ENCODE results near the gene CCDC92. TPM values are rescaled to one million over a fixed set of nuclear protein-coding genes. Genes with fewer than 3 reads are reported as not detected.

The CCDC92 gene
- total RNA-seq, 3 donors from 2014 or later = 7.2 to 8.9 (median 8.6) TPM

DNA sequence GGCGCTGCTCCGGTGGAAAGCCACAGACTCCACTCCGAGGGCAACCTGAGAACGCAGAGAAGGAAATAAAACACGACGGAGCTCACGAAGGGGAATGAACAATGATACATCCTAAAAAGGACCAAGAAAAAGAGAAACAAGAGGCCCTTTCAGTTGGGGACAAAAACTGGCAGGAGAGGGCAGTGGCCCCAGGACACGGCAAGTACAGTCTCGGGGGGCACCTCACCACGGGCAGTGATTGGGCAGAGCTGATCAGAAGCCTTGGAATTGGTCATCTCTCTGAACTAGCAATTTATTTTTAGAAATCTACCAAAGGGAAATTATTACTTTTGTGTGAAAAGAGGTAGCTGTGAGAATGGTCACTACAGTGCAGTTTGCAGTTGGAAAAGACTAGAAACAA is 27.9 kb downstream of the CCDC92 start:
- H3K4me3 Mint-ChIP-seq = no peak overlapping the region
- no peaks in the 10 kb centered on the region for H3K27me3 Mint-ChIP-seq (ENCODE audit: low read depth)
- no peak for DNase-seq
- H3K9me3 Mint-ChIP-seq = no peaks in the 10 kb centered on the region
- peaks cover 28% of the 10 kb centered on the region for H3K36me3 Mint-ChIP-seq (ENCODE audit: insufficient read depth)
- ATAC-seq = no peak
- no peaks in the 10 kb centered on the region for H3K4me1 Mint-ChIP-seq (ENCODE audit: low read depth)

DNA sequence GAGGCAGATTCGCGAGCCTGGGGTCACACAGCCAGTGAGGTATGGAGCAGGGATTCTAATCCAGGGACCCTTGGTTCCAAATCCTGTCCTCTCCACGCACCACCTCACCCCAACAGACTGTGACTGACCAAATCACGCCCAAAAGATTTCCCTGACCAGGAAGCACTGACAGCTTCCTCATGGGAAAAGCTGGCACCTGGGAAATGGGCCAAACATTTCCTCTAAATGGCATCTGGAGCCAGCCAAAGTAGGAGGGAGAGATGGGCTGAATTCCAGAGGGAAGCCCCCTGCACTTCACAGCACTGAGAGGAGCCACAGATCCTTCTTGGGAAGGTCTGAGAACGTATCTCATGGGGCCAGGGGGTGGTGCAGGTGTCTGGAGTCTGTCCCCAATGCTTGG is 28.8 kb downstream of the CCDC92 start:
- Mint-ChIP-seq H3K27me3 (ENCODE audit: low read depth) (no peaks in the 10 kb centered on the region), H3K4me3 (no peak overlapping the region), H3K36me3 (ENCODE audit: insufficient read depth) (peaks cover 27% of the 10 kb centered on the region), H3K9me3 (no peaks in the 10 kb centered on the region), H3K4me1 (ENCODE audit: low read depth) (peaks cover 5% of the 10 kb centered on the region)
- DNase-seq (no peak), ATAC-seq (no peak)

DNA sequence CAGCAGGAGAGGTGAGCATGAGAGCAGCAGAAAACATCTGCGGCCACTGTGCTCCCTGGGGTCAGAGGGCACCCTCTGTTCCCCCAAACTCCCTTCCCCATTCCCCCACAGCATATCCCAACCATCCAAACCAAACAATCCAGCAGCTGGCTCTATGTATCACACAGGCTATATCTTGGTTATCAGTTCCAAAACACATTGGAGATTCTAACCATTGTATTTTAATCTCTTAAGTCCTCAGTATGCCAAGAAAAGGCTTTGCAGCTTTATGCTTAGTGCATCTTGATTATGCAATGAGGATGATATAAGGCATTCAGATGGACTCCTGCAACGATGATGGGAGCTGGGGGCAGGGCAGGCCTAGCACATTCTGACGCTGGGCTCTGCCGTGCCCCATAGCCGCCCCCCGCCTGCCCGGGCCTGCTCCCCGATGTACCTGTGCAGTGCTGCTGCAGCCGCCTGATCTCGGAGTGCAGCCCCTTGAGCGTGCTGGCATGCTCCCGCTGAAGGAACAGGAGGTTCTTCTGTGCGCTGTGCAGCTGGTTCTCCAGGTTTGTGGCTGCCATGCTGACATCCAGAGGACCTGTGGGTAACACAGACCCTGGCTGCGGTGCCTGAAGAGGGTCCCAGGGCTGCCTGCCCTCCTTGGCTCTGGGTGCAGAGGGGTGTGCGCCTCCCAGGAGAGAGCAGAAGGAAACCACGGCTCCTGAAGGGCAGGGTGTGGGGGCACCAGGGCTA is 29.6 kb downstream of the CCDC92 start:
- no peak for DNase-seq
- H3K27me3 Mint-ChIP-seq (ENCODE audit: low read depth) = no peaks in the 10 kb centered on the region
- peaks cover 13% of the 10 kb centered on the region for H3K4me1 Mint-ChIP-seq (ENCODE audit: low read depth)
- H3K9me3 Mint-ChIP-seq = no peaks in the 10 kb centered on the region
- peaks cover 25% of the 10 kb centered on the region for H3K36me3 Mint-ChIP-seq (ENCODE audit: insufficient read depth)
- no peak overlapping the region for H3K4me3 Mint-ChIP-seq
- no peak for ATAC-seq

DNA sequence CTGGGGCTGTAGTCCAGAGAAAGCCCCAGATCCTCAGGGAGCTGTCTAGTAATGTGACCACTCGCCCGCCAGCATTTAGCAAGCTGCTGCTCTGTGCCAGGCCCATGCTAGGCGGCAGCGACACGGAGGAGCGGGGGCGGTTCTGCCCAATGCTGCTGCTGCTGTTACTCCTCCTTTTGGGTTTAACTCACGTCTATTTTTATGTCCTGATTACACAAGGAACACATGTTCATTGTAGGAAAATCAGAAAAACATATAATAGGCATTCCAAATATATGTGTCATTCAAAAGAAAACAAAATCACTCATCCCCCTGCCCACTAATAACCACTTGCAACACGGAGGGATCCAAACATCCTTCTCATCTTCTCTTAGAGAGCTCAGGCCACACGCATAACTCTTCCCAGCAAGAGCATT is 30.4 kb downstream of the CCDC92 start:
- no peak overlapping the region for H3K4me3 Mint-ChIP-seq
- H3K4me1 Mint-ChIP-seq (ENCODE audit: low read depth) = peaks cover 21% of the 10 kb centered on the region
- no peak for DNase-seq
- ATAC-seq = no peak
- peaks cover 25% of the 10 kb centered on the region for H3K36me3 Mint-ChIP-seq (ENCODE audit: insufficient read depth)
- no peaks in the 10 kb centered on the region for H3K27me3 Mint-ChIP-seq (ENCODE audit: low read depth)
- H3K9me3 Mint-ChIP-seq = no peaks in the 10 kb centered on the region

DNA sequence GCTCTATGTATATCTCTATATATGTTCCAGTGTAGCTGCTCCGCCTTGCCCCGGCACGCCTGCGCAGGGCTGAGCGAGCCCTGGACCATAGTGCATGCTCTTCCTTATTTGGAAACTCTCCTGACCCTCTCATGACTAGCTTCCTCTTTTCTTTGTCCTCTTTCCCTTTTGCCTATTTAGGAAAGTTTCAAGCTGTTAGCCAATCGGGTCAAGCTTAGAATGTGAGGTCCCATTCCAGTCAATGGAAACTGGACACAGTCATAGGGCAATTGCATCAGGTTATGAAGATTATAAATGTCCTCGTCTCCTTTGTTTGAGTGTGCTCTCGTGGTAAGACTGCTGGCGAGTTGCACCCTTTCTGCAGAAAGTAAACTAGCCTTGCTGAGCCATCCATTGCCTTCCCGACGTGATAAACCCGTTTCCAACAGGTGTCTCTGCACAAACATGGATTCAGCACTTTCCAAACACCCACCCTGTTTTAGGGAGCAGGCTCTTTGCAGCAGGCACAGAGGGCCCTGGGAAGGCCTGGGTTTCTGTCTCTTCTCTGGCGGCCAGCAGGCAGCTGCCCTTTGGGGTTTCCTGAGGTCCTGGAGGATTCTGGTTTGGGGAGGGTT is 30.9 kb downstream of the CCDC92 start:
- H3K9me3 Mint-ChIP-seq = no peaks in the 10 kb centered on the region
- ATAC-seq (no peak), DNase-seq (no peak)
- H3K36me3 Mint-ChIP-seq (ENCODE audit: insufficient read depth) = peaks cover 26% of the 10 kb centered on the region
- H3K4me1 Mint-ChIP-seq (ENCODE audit: low read depth) = peaks cover 22% of the 10 kb centered on the region
- no peak overlapping the region for H3K4me3 Mint-ChIP-seq
- H3K27me3 Mint-ChIP-seq (ENCODE audit: low read depth) = no peaks in the 10 kb centered on the region

DNA sequence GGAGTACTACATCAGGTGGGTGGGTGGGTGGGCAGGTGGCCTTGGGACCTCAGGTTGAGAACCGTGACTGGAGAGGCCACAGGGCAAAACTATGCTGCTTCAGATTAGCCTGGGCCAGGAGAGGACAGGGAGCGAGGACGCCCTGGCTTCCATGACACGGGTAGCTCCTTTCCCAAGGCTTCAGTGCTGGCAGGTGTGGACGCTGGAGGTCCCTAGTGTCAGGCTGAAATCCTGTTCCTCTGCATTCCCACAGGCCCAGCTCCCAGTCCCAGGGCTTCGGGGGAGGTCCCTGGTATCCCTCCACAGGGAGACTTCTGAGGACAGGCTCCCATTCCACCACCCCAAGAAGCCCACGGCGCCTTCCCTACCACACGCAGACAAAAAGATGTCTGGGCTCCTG is 31.6 kb downstream of the CCDC92 start:
- Mint-ChIP-seq H3K4me3 (no peak overlapping the region), H3K36me3 (ENCODE audit: insufficient read depth) (peaks cover 31% of the 10 kb centered on the region), H3K4me1 (ENCODE audit: low read depth) (peaks cover 27% of the 10 kb centered on the region), H3K9me3 (no peaks in the 10 kb centered on the region), H3K27me3 (ENCODE audit: low read depth) (no peaks in the 10 kb centered on the region)
- no peak for DNase-seq
- no peak for ATAC-seq

DNA sequence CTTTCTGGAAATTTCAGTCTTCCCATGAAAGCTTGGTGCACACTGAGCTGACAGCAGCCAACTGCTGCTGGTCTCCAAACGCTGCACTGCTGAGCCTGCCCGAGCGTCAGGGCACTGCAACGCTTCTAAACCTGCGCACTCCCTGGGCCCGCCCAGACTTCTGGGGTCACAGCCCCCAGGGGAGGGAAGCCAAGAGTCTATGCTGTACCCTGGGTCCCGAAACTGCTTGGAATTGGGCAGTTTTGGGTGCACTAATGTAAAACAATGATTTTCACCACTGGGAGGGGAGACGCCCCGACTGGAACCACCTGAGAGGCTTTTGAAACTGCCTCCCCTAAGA is 32.0 kb downstream of the CCDC92 start:
- ATAC-seq (no peak), DNase-seq (no peak)
- peaks cover 28% of the 10 kb centered on the region for H3K36me3 Mint-ChIP-seq (ENCODE audit: insufficient read depth)

DNA sequence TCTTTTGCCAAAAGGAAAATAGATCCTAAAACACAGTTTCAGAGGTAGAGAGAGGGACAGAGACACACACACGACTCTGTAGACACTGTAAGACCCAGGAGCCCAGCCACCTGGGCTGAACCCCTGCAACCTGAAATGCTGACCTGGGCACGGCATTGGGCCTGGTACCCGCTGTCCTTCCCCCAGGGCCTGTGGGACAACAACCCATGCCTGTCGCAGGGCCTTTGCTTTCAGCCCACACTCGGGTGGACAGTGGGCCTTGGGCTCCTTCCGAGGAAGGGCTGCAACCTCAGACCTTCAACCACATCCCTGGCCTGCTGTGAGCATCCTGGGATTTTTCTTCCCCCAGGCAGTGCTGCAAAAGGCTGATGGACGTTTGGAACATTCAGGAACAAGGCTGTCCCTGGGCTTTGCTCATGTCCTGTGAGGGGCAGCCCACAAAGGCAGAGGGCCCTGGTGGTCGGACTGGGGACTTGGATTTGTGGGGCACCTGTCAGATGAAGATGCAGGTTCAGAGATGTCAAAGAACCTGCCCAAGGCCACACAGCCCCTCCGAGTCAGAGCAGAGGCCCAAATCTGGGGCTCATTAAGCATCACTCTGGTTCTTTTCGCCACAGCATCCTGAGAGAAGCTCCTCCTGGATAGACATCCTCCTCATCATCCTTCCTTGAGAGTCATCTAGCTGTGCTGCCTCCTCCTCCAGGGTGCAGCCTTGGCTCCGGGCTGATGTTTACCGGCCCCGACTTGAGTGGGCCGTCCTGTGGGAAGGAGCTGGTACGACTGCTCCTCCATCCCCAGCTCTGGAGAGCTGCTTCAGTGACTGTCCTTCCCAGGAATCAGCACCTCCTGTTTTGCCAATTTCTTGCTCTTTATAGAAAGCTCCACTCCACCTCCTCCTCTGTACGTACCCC is 32.7 kb downstream of the CCDC92 start:
- ATAC-seq = no peak
- Mint-ChIP-seq H3K27me3 (ENCODE audit: low read depth) (no peaks in the 10 kb centered on the region), H3K4me3 (no peak overlapping the region), H3K4me1 (ENCODE audit: low read depth) (peaks cover 27% of the 10 kb centered on the region), H3K36me3 (ENCODE audit: insufficient read depth) (peaks cover 28% of the 10 kb centered on the region), H3K9me3 (no peaks in the 10 kb centered on the region)
- DNase-seq = no peak

More for the DNA sequence above, 32.0 kb downstream of the CCDC92 start:
- no peaks in the 10 kb centered on the region for H3K9me3 Mint-ChIP-seq
- H3K27me3 Mint-ChIP-seq (ENCODE audit: low read depth) = no peaks in the 10 kb centered on the region
- H3K4me1 Mint-ChIP-seq (ENCODE audit: low read depth) = peaks cover 27% of the 10 kb centered on the region
- H3K4me3 Mint-ChIP-seq = no peak overlapping the region

DNA sequence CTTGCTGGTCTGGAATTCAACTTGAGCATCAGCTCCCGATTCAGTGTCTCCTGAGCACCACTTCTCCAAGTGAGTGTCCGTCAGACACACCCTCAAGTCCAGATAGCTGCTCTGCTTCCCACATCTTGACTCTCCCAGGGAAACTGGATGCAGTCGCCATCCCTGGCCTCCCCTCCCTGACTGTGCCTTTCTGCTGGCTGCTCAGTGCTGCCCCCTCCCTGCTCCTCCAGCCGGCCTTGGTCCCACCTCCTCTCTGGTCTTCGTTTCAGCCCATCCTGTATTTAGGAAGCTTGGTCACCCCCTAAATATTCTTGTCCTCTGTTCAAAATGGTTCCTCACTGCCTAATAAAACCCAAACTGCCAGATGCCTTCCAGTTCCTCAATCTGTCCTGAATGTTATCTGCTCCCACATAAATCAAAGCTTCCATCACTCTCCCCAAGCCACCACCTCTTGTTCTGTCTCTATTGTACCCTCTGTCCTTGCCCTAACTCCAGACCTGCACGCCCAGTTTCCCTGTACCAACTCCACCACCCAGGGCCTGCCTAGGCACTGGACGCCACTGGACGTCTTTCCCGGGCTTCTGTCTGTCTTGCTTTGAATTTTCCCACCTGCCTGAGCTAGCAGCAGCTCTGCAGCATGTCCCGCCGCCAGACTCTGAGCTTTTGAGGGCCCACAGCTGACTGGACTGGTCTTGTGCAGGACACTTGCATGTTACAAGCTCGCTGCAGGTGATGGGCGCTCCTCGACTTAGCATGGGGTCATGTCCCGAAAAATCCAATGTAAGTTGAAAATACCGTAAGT is 33.8 kb downstream of the CCDC92 start:
- peaks cover 23% of the 10 kb centered on the region for H3K36me3 Mint-ChIP-seq (ENCODE audit: insufficient read depth)
- ATAC-seq (peak; percentile 36), DNase-seq (no peak)

DNA sequence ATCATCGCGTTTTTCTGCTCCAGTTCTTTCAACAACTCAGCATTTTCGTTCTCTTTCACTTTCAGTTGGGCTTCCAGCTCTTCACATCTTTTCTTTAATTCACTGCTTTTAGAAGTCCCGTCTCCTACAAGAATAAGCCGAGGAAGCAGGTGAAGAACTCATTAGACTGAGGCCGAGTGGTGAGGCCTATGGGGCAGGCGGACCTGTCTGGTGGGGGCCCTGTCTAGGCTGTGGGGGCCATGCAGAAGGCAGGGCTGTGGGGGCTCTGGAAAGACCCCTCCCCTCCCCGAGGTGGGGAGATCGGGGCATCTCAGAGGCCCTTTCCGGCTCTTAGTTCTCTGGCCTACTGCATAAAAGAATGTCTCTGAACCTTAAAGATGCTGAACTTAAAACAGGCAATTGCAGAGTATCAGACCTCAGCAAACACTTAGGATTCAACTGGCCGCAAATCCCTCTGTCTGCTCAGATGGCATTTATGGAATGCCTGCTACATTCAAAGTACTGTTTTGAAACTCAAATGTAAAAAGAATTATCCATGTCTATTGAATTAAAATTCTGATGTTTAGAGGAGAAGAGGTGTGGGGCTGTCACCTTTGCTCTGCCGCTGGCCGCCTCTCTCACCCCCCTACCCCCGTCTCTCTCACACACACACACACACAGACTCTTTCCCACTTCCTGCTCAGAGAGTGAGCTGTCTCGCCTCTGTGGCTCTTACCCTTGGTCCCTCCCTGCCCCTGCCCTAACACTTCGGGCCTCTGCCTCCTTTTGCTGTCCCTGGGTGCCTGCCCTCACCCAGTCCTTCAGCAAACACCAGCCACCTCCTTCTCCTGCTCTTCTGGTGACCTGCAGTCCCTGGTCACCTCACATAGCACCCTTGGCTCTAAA is 34.7 kb downstream of the CCDC92 start:
- peaks cover 23% of the 10 kb centered on the region for H3K36me3 Mint-ChIP-seq (ENCODE audit: insufficient read depth)
- H3K27me3 Mint-ChIP-seq (ENCODE audit: low read depth) = no peaks in the 10 kb centered on the region
- H3K4me3 Mint-ChIP-seq = peak overlapping the region; percentile 64
- DNase-seq (peak; percentile 29), ATAC-seq (peak; percentile 92 to 95)
- no peaks in the 10 kb centered on the region for H3K9me3 Mint-ChIP-seq
- H3K4me1 Mint-ChIP-seq (ENCODE audit: low read depth) = peaks cover 33% of the 10 kb centered on the region

More for the DNA sequence above, 33.8 kb downstream of the CCDC92 start:
- Mint-ChIP-seq H3K9me3 (no peaks in the 10 kb centered on the region), H3K27me3 (ENCODE audit: low read depth) (no peaks in the 10 kb centered on the region), H3K4me3 (peak overlapping the region; percentile 64), H3K4me1 (ENCODE audit: low read depth) (peaks cover 27% of the 10 kb centered on the region)

DNA sequence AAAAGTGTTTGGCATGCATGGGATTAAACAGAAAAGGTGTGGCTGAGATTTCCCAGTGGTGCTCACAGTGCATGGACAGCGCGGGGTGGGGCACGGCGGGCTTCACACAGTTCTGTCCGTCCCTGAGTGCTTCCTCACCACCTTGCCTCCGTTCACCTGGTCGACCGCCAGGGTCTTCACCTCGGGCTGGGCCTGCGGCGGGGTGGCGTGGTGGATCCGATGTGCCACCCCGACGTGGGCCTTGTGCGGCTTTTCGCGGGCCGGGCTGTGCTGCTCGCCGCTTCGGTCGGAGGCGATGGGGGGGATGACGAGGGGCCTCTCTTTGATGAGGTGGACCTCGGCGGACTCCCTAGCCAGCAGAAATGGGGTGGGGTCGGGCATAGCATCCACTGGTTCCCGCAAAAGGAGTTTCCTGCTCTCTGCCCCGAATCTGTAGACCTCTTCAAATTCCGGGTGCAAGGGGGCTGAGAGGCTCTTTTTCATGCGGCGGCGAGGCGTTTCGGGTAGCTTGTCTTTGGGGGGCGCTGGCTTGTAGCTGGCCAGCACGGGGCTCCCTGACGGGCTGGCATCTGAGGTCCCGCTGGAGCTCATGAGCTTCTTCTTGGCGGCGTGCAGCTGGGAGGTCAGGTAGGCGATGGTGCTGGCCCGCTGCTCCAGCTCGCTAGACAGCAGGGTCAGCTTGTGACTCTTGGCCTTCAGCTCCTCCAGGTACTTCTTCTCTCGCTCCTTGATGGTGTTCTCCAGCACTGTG is 35.5 kb downstream of the CCDC92 start:
- Mint-ChIP-seq H3K4me1 (ENCODE audit: low read depth) (peaks cover 39% of the 10 kb centered on the region), H3K4me3 (peak overlapping the region; percentile 64), H3K36me3 (ENCODE audit: insufficient read depth) (peaks cover 15% of the 10 kb centered on the region), H3K9me3 (no peaks in the 10 kb centered on the region), H3K27me3 (ENCODE audit: low read depth) (no peaks in the 10 kb centered on the region)
- DNase-seq (no peak), ATAC-seq (no peak)

DNA sequence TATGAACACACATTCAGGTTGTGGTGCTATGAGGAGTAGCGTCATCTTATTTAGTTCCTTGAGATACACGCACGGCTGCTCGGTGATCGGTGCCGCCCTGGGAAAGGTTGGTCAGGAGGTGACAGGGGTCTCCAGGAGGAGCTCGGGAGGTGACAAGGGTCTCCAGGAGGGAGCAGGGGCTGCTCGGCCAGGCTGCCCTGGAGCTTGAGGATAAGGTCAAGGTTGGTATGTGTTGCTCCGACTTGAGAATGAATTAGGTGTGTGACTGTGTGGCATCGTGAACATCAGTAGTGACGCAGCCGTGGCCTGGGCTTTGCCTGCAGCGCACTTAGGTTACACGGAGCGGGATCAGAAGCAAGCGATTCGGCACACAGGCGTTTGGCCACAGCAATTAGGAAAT is 36.2 kb downstream of the CCDC92 start:
- peak overlapping the region; percentile 16 for H3K4me3 Mint-ChIP-seq
- no peaks in the 10 kb centered on the region for H3K27me3 Mint-ChIP-seq (ENCODE audit: low read depth)
- peaks cover 9% of the 10 kb centered on the region for H3K36me3 Mint-ChIP-seq (ENCODE audit: insufficient read depth)
- H3K4me1 Mint-ChIP-seq (ENCODE audit: low read depth) = peaks cover 45% of the 10 kb centered on the region
- no peak for DNase-seq
- no peaks in the 10 kb centered on the region for H3K9me3 Mint-ChIP-seq
- ATAC-seq = no peak

DNA sequence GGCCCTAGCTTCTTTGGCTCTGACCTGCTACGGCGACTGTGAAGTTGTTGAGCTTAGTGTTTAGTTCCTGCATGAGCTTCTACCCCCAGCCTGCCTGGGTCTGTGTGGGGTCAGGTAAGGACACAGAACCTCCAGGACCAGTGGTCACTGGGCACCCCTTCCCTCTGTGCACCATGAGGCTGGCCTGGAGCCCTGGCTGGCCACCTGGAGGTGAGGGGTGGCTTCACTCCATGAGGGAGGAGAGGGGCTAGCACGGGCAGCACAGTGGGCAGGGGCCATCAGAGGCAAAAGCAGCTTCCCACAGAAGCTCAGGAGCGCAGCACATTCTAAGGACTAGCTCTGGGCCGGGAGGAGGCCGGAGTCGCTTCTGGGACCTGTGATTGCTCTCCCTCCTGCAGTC is 36.7 kb downstream of the CCDC92 start:
- H3K9me3 Mint-ChIP-seq = no peaks in the 10 kb centered on the region
- H3K36me3 Mint-ChIP-seq (ENCODE audit: insufficient read depth) = peaks cover 6% of the 10 kb centered on the region
- H3K4me1 Mint-ChIP-seq (ENCODE audit: low read depth) = peaks cover 47% of the 10 kb centered on the region
- ATAC-seq = no peak
- no peak for DNase-seq
- H3K27me3 Mint-ChIP-seq (ENCODE audit: low read depth) = no peaks in the 10 kb centered on the region
- H3K4me3 Mint-ChIP-seq = no peak overlapping the region

All from activated T-cell treated with anti-CD3 and anti-CD28 coated beads, Interleukin-2, amount 50 U/mL, for 4 hours (primary cell).